IMR-90 (cell line): ENCODE data around the gene CABP7. TPM values are rescaled to one million over a fixed set of nuclear protein-coding genes. Genes with fewer than 3 reads are reported as not detected.

Experiments used
- ATAC-seq: fragments of 200-7000 bp; cut with Tn5 transposase; 2 replicates; pipeline ENCODE4 v1.9.1; 2020; ENCODE audit warnings: low read depth, mild to moderate bottlenecking, moderate library complexity
- BruUV-seq: library from RNA; stranded (reverse); fragments of 400-500 nt; replicated peaks from 2 replicates; lab custom pipeline; 2021; lab: Mats Ljungman, UMichigan
- CTCF ChIA-PET: fragments of 300-600 bp; formaldehyde crosslinking; extraction: SDS; loops from one replicate; lab custom pipeline; 2021; ENCODE audit warnings: antibody characterized with exemption; lab: Yijun Ruan, JAX
- POLR2A ChIA-PET: fragments of 300-600 bp; sonication (Branson Sonifier 250); formaldehyde crosslinking; loops from one replicate; lab custom pipeline; 2022; ENCODE audit warnings: antibody characterized with exemption; ENCODE audit not compliant: unreplicated experiment; lab: Charles Lee
- DNase-seq: peaks from one replicate; pipeline ENCODE4 v3.0.0; 2013
- H2AFZ ChIP-seq: replicated peaks from 2 replicates; pipeline ENCODE3; 2013; ENCODE audit warnings: low read length, mild to moderate bottlenecking; ENCODE audit not compliant: poor library complexity
- H2AK5ac ChIP-seq: 2 replicates; pipeline ENCODE4 v1.6.1; 2013; ENCODE audit warnings: low read depth, low read length, inconsistent platforms
- H2AK9ac ChIP-seq: replicated peaks from 2 replicates; pipeline ENCODE3; 2013; ENCODE audit warnings: mild to moderate bottlenecking, low read depth, low read length, moderate library complexity; ENCODE audit not compliant: poor library complexity
- H2BK120ac ChIP-seq: 2 replicates; pipeline ENCODE4 v1.6.1; 2013; ENCODE audit warnings: low read depth, low read length, inconsistent platforms
- H2BK15ac ChIP-seq: 3 replicates; pipeline ENCODE4 v1.6.1; 2013; ENCODE audit warnings: low read depth, low read length, inconsistent platforms
- H2BK20ac ChIP-seq: 2 replicates; pipeline ENCODE4 v1.6.1; 2013; ENCODE audit warnings: low read depth, mild to moderate bottlenecking, inconsistent platforms, low read length, moderate library complexity
- H2BK5ac ChIP-seq: 2 replicates; pipeline ENCODE4 v1.6.1; 2013; ENCODE audit warnings: mild to moderate bottlenecking, low read depth, low read length, inconsistent platforms; ENCODE audit not compliant: poor library complexity, severe bottlenecking
- H3K14ac ChIP-seq: replicated peaks from 2 replicates; pipeline ENCODE4 v1.6.1; 2013; ENCODE audit warnings: low read depth, low read length, inconsistent platforms
- H3K18ac ChIP-seq: 2 replicates; pipeline ENCODE4 v1.6.1; 2013; ENCODE audit warnings: low read depth, low read length, control low read depth
- H3K23ac ChIP-seq: 2 replicates; pipeline ENCODE4 v1.6.1; 2013; ENCODE audit warnings: low read depth, low read length, inconsistent platforms
- H3K27ac ChIP-seq: 2 replicates; pipeline ENCODE4 v1.5.1; 2013; ENCODE audit warnings: mild to moderate bottlenecking, control low read depth, low read length; ENCODE audit not compliant: insufficient read depth
- H3K27me3 ChIP-seq: 2 replicates; pipeline ENCODE4 v1.6.1; 2013; ENCODE audit warnings: low read length; ENCODE audit not compliant: control insufficient read depth, insufficient read depth
- H3K36me3 ChIP-seq: 2 replicates; pipeline ENCODE4 v1.6.1; 2013; ENCODE audit warnings: low read length, mixed read lengths; ENCODE audit not compliant: control insufficient read depth, insufficient read depth
- H3K4ac ChIP-seq: 2 replicates; pipeline ENCODE4 v1.6.1; 2013; ENCODE audit warnings: low read depth, low read length, inconsistent platforms
- H3K4me1 ChIP-seq: 2 replicates; pipeline ENCODE4 v1.6.1; 2013; ENCODE audit warnings: low read length, mixed read lengths; ENCODE audit not compliant: control insufficient read depth, insufficient read depth
- H3K4me2 ChIP-seq: 2 replicates; pipeline ENCODE4 v1.6.1; 2013; ENCODE audit warnings: low read depth, mild to moderate bottlenecking, control low read depth, low read length, moderate library complexity
- H3K4me3 ChIP-seq: 2 replicates; pipeline ENCODE4 v1.5.1; 2013; ENCODE audit warnings: low read depth, mild to moderate bottlenecking, control low read depth, low read length, moderate library complexity; ENCODE audit not compliant: insufficient read depth
- H3K56ac ChIP-seq: 2 replicates; pipeline ENCODE4 v1.6.1; 2013; ENCODE audit warnings: low read length, inconsistent platforms; ENCODE audit not compliant: insufficient read depth; ENCODE audit errors: extremely low read depth
- H3K79me1 ChIP-seq, 2 experiments: 2 replicates each; pipeline ENCODE4 v1.6.1; 2013; ENCODE audit warnings: low read length in 2 of 2, inconsistent platforms in 1 of 2, low read depth in 1 of 2
- H3K9ac ChIP-seq: 2 replicates; pipeline ENCODE4 v1.6.1; 2013; ENCODE audit warnings: low read depth, low read length, control low read depth
- H3K9me1 ChIP-seq: 2 replicates; pipeline ENCODE4 v1.6.1; 2013; ENCODE audit warnings: low read length, inconsistent platforms; ENCODE audit not compliant: insufficient read depth
- H3K9me3 ChIP-seq: 2 replicates; pipeline ENCODE4 v1.6.1; 2013; ENCODE audit warnings: low read length; ENCODE audit not compliant: control insufficient read depth, insufficient read depth
- H4K20me1 ChIP-seq: 2 replicates; pipeline ENCODE4 v1.6.1; 2013; ENCODE audit warnings: low read length, inconsistent platforms; ENCODE audit not compliant: insufficient read depth
- H4K5ac ChIP-seq: 2 replicates; pipeline ENCODE4 v1.6.1; 2013; ENCODE audit warnings: mild to moderate bottlenecking, low read depth, low read length, control low read depth
- H4K8ac ChIP-seq, 2 experiments: 2 replicates each; pipeline ENCODE4 v1.6.1; 2013; ENCODE audit warnings: low read depth in 2 of 2, low read length in 2 of 2, control low read depth in 1 of 2, inconsistent platforms in 1 of 2
- H4K91ac ChIP-seq: 2 replicates; pipeline ENCODE4 v1.6.1; 2013; ENCODE audit warnings: low read depth, low read length, inconsistent platforms; ENCODE audit not compliant: insufficient read depth
- BHLHE40 ChIP-seq: fragments of 150-350 bp; IDR thresholded peaks from 2 replicates; pipeline ENCODE4 v1.6.1; 2016; ENCODE audit warnings: mild to moderate bottlenecking, low read depth, low read length
- CEBPB ChIP-seq: IDR thresholded peaks from 2 replicates; pipeline ENCODE4 v1.6.1; 2012; ENCODE audit warnings: low read depth, low read length, improper control_type of control experiment
- CHD1 ChIP-seq: IDR thresholded peaks from 2 replicates; pipeline ENCODE4 v1.6.1; 2012; ENCODE audit warnings: low read depth, low read length, improper control_type of control experiment
- CTCF ChIP-seq: conservative IDR thresholded peaks from 2 replicates; pipeline ENCODE4 v1.5.1; 2012; ENCODE audit warnings: mild to moderate bottlenecking, low read depth, low read length, improper control_type of control experiment
- ELK1 ChIP-seq: fragments of 150-350 bp; IDR thresholded peaks from 2 replicates; pipeline ENCODE4 v1.6.1; 2016; ENCODE audit warnings: low read depth, mild to moderate bottlenecking, low read length, moderate library complexity, borderline replicate concordance
- FOS ChIP-seq: fragments of 150-350 bp; IDR thresholded peaks from 2 replicates; pipeline ENCODE4 v1.6.1; 2016; ENCODE audit warnings: low read depth, low read length
- MAFK ChIP-seq: IDR thresholded peaks from 2 replicates; pipeline ENCODE4 v1.6.1; 2012; ENCODE audit warnings: low read depth, low read length, improper control_type of control experiment
- MAZ ChIP-seq: IDR thresholded peaks from 2 replicates; pipeline ENCODE4 v1.6.1; 2012; ENCODE audit warnings: low read depth, mild to moderate bottlenecking, low read length, improper control_type of control experiment, moderate library complexity, borderline replicate concordance
- MXI1 ChIP-seq: IDR thresholded peaks from 2 replicates; pipeline ENCODE4 v1.6.1; 2012; ENCODE audit warnings: low read depth, mild to moderate bottlenecking, low read length, moderate library complexity, borderline replicate concordance
- NFE2L2 ChIP-seq: fragments of 150-350 bp; IDR thresholded peaks from 2 replicates; pipeline ENCODE4 v1.6.1; 2016; ENCODE audit warnings: low read depth, mild to moderate bottlenecking, low read length
- POLR2A ChIP-seq: IDR thresholded peaks from 2 replicates; pipeline ENCODE4 v1.6.1; 2012; ENCODE audit warnings: mild to moderate bottlenecking, low read depth, low read length
- RAD21 ChIP-seq: IDR thresholded peaks from 2 replicates; pipeline ENCODE4 v1.6.1; 2012; ENCODE audit warnings: low read length, improper control_type of control experiment
- RCOR1 ChIP-seq: IDR thresholded peaks from 2 replicates; pipeline ENCODE4 v1.6.1; 2012; ENCODE audit warnings: mild to moderate bottlenecking, low read length, improper control_type of control experiment; ENCODE audit not compliant: insufficient replicate concordance
- RFX5 ChIP-seq: IDR thresholded peaks from 2 replicates; pipeline ENCODE4 v1.8.0; 2012; ENCODE audit warnings: low read depth, mild to moderate bottlenecking, low read length, moderate library complexity
- SMC3 ChIP-seq: fragments of 150-350 bp; IDR thresholded peaks from 2 replicates; pipeline ENCODE4 v1.6.1; 2016; ENCODE audit warnings: low read depth, mild to moderate bottlenecking, antibody characterized with exemption, low read length, moderate library complexity
- USF2 ChIP-seq: fragments of 150-350 bp; IDR thresholded peaks from 2 replicates; pipeline ENCODE4 v1.6.1; 2017; ENCODE audit warnings: mild to moderate bottlenecking, antibody characterized with exemption, low read length, low read depth
- WGBS, 2 experiments: methylation state at CpG; one replicate each; pipeline versions ENCODE4 v1.1.5 to v1.1.7; 2013; ENCODE audit warnings: missing lambda C conversion rate in 2 of 2; ENCODE audit not compliant: insufficient read length in 1 of 2; ENCODE audit errors: extremely low coverage in 2 of 2; 5-methylcytosine and 5-hydroxymethylcytosine counted together
- dilution Hi-C: fragments of 300-500 bp; cut with HindIII; formaldehyde crosslinking; loops from one replicate; pipeline ENCODE4 v1.14.3; 2018; ENCODE audit warnings: low sequenced_read_pairs; ENCODE audit not compliant: unreplicated experiment
- in situ Hi-C: fragments of 300-500 bp; cut with MboI; formaldehyde crosslinking; loops from 3 replicates; pipeline ENCODE4 v1.14.3; 2019; ENCODE audit warnings: low sequenced_read_pairs, inconsistent platforms, mixed read lengths
- intact Hi-C: fragments of 100-400 bp; cut with micrococcal nuclease; formaldehyde crosslinking; loops from 2 replicates; pipeline ENCODE4 v1.10.0; 2022
- polyA plus RNA-seq, 3 experiments: library from polyadenylated mRNA; depleted of rRNA; stranded (reverse); fragments of >200 nt; gene quantifications; 2 replicates each; pipeline ENCODE4 v1.2.3, GENCODE V29; 2012; ENCODE audit warnings: low replicate concordance in 1 of 3
- total RNA-seq: library from RNA; depleted of rRNA; stranded (reverse); fragments of >200 nt; gene quantifications from 2 replicates; pipeline ENCODE4 v1.2.3, GENCODE V29; 2012

Gene CABP7
- total and polyA plus RNA-seq, 2 of the 4 experiments (the other 2 are of a cell fraction), result under 0.01 to 0.03 TPM

GRCh38 chr22:29748248-29748893 is 28.6 kb downstream of the CABP7 start:
- no peaks in the 10 kb centered on the region for H3K27me3 ChIP-seq
- H2AK9ac ChIP-seq, result peak overlapping the region; percentile 42
- H3K4me2 ChIP-seq, result no peak overlapping the region
- peaks cover 10 to 13% of the 10 kb centered on the region in 2 experiments; a peak in 1 of 4 replicates for H3K79me1 ChIP-seq
- in situ Hi-C loops, result no loop called here
- dilution Hi-C loops, result no loop called here
- no peak overlapping the region for H3K4ac ChIP-seq
- peaks cover 24% of the 10 kb centered on the region; the same call in 1 of the 2 replicates for H3K36me3 ChIP-seq
- H3K27ac ChIP-seq, result no peak overlapping the region
- intact Hi-C loops, result no loop called here
- no peak overlapping the region for H2BK20ac ChIP-seq
- H3K56ac ChIP-seq, result no peak overlapping the region
- no TSS peak for BruUV-seq
- H2AK5ac ChIP-seq, result no peak overlapping the region
- H4K20me1 ChIP-seq, result no peaks in the 10 kb centered on the region
- no peak overlapping the region for H3K14ac ChIP-seq
- no peak overlapping the region for H2BK15ac ChIP-seq
- no peak for TF ChIP-seq MAFK
- no peak for TF ChIP-seq FOS
- TF ChIP-seq RAD21, result no peak
- no peak for TF ChIP-seq POLR2A
- no peak for TF ChIP-seq SMC3
- TF ChIP-seq USF2, result no peak
- TF ChIP-seq BHLHE40, result no peak
- TF ChIP-seq RFX5, result no peak
- TF ChIP-seq MXI1, result no peak
- TF ChIP-seq NFE2L2, result no peak
- no peak for TF ChIP-seq MAZ
- TF ChIP-seq RCOR1, result no peak
- TF ChIP-seq CEBPB, result no peak
- no peak for TF ChIP-seq CHD1
- TF ChIP-seq CTCF, result no peak
- no peak for TF ChIP-seq ELK1
- no peak overlapping the region for H2AFZ ChIP-seq
- H3K4me3 ChIP-seq, result no peak overlapping the region
- no peak overlapping the region for H2BK120ac ChIP-seq
- no peak overlapping the region for H3K23ac ChIP-seq
- no peak overlapping the region for H3K18ac ChIP-seq
- H3K9ac ChIP-seq, result no peak overlapping the region
- H3K9me3 ChIP-seq, result no peaks in the 10 kb centered on the region
- ChIA-PET CTCF (no interaction called here), POLR2A (no interaction called here)
- H3K9me1 ChIP-seq, result peaks cover 18% of the 10 kb centered on the region; the same call in 1 of the 2 replicates
- no peak for DNase-seq
- H2BK5ac ChIP-seq, result no peak overlapping the region
- no peak overlapping the region for H4K5ac ChIP-seq
- peaks cover 5% of the 10 kb centered on the region; the same call in 1 of the 2 replicates for H3K4me1 ChIP-seq
- WGBS, 2 experiments, result 90% methylated on average over 2 of the region's 9 CpGs; no CpG with 5 or more reads in 1 of the 2 experiments
- no peak overlapping the region for H4K91ac ChIP-seq
- H4K8ac ChIP-seq, result no peak overlapping the region
- peak; percentile 59; the same call in 1 of the 2 replicates for ATAC-seq
